Mucosa of stomach (tissue), 1 donor: Measurements from ENCODE around the gene SYNJ2.

ENCODE experiments used
- H3K27me3 ChIP-seq: one replicate; pipeline ENCODE4 v1.7.0; 2013; ENCODE audit warnings: mild to moderate bottlenecking, low read length; ENCODE audit not compliant: control insufficient read depth, insufficient read depth
- H3K36me3 ChIP-seq: one replicate; pipeline ENCODE4 v1.7.0; 2013; ENCODE audit warnings: low read length; ENCODE audit not compliant: control insufficient read depth, insufficient read depth
- H3K4me1 ChIP-seq: one replicate; pipeline ENCODE4 v1.7.0; 2013; ENCODE audit warnings: mild to moderate bottlenecking, low read length; ENCODE audit not compliant: control insufficient read depth, insufficient read depth
- H3K4me3 ChIP-seq: one replicate; pipeline ENCODE4 v1.7.0; 2013; ENCODE audit warnings: low read length
- H3K9ac ChIP-seq: one replicate; pipeline ENCODE4 v1.7.0; 2013; ENCODE audit warnings: mild to moderate bottlenecking, low read length, moderate library complexity
- H3K9me3 ChIP-seq: one replicate; pipeline ENCODE4 v1.7.0; 2013; ENCODE audit warnings: mild to moderate bottlenecking, low read length, moderate library complexity; ENCODE audit not compliant: control insufficient read depth
- donor health status: Pancreatic carcinoma.

The SYNJ2 gene

DNA sequence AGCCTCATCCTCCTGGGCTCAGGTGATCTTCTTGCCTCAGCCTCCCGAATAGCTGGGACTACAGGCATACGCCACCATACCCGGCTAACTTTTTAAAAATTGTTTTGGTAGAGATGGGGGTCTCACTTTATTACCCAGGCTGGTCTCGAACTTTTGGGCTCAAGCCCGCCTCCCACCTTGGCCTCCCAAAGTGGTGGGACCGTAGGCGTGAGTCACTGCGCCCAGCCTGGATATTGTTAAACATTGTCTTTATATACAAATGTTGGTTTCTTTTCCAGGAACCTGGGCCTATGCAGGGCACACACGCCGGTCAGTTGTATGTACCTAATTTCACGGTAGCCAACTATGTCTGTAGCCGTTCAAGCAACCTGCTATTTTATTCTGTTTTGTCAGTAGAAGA, 60.1 kb downstream of the SYNJ2 start:
- H3K4me1 ChIP-seq: peaks cover 70% of the 10 kb centered on the region
- no peaks in the 10 kb centered on the region for H3K9me3 ChIP-seq
- no peaks in the 10 kb centered on the region for H3K36me3 ChIP-seq
- no peaks in the 10 kb centered on the region for H3K27me3 ChIP-seq
- H3K9ac ChIP-seq: peak overlapping the region; percentile 23
- H3K4me3 ChIP-seq: no peak overlapping the region

DNA sequence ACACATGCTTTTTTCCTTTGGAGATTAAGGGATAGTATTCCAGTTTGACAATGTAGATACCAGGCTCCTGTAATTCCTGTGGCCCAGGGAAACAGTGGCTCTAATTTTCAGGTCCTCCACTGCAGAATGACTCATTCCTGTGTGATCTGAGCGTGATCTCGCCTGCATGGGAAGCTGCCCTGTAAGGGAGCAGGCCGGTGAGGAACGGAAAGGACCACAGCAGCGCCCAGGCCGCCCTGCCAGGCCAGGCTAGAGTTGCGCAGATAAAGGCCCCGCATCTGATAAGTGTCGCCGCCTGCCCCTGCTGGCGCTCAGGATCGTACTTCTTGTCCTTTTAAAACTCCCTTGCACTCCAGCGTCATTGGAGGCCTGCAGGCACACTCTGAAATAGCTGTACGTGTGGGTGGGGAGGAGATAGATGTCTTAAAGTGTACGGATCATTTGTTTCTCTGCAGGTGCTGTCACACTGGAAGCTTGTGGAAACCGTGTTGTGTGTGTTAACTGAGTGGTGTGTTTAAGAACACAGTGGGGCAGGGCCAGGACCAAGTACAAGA, 60.7 kb downstream of the SYNJ2 start:
- H3K36me3 ChIP-seq: no peaks in the 10 kb centered on the region
- no peak overlapping the region for H3K4me3 ChIP-seq
- H3K9ac ChIP-seq: peak overlapping the region; percentile 23
- H3K9me3 ChIP-seq: no peaks in the 10 kb centered on the region
- H3K4me1 ChIP-seq: peaks cover 75% of the 10 kb centered on the region
- H3K27me3 ChIP-seq: no peaks in the 10 kb centered on the region

DNA sequence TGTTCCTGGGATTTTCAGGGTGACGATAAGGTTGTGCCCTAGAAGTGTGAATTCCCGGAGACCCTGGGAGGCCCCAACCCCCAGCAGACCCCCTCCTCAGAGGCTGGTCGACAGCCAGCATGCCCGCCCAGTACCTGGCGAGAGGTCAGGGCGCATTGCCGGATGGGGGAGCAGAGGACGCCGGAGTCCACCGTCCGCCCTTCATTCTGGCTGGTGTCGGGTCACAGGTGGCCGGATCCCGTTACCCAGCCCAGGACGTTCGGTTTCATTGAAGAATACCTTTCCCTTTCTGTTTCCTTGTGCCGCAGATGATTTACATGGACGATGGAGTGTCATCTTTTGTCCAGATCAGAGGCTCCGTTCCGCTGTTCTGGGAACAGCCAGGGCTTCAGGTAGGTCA, 61.3 kb downstream of the SYNJ2 start:
- Histone ChIP-seq H3K36me3 (no peaks in the 10 kb centered on the region), H3K27me3 (no peaks in the 10 kb centered on the region), H3K9ac (no peak overlapping the region), H3K4me1 (peaks cover 76% of the 10 kb centered on the region), H3K9me3 (no peaks in the 10 kb centered on the region), H3K4me3 (no peak overlapping the region)

DNA sequence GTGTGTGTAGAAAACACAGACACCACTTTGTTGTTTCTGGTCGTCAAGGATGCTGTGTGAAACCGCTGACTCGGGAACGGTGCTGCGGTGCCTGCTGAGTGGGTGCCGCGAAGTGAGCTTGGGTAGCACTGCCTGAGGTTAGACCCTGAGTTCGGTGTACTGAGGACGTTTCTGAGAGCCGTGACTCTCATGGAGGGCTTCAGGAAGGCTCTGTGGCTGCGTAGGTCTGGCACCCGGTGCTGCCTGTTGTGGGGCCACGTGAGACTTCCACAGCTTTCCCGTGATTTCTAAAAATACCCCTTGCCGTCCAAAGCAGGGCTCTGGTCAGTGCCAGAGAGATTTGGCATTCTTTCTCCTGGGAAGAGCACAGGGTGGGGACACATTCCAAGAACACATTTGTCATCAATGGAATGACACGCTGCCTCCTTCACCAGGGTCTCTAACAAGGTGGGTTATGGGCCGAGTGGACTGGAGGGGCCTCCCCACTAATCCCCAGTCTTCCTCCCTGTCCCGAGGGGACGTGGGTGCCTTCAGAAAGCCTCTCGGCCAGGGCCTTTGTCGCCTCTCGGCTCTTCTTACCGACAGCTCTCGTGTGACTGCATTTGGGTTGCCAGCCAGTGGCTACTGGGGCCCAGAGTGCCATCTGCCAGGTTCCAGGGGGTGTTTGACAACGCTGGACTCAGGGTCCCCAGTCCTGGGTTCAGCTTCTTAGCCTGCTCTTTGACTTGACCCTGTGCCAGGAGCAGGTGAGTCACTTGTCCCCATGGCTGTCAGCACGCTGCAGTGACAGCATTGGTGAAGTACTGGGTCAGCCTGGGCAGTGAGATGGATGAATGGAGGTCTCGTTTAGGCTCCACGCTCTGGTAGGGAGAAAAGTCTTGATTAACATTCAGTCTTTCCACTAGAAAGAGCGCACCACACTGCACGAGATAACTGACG, 62.2 kb downstream of the SYNJ2 start:
- Histone ChIP-seq H3K36me3 (no peaks in the 10 kb centered on the region), H3K9ac (no peak overlapping the region), H3K27me3 (no peaks in the 10 kb centered on the region), H3K9me3 (no peaks in the 10 kb centered on the region), H3K4me1 (peaks cover 73% of the 10 kb centered on the region), H3K4me3 (no peak overlapping the region)

DNA sequence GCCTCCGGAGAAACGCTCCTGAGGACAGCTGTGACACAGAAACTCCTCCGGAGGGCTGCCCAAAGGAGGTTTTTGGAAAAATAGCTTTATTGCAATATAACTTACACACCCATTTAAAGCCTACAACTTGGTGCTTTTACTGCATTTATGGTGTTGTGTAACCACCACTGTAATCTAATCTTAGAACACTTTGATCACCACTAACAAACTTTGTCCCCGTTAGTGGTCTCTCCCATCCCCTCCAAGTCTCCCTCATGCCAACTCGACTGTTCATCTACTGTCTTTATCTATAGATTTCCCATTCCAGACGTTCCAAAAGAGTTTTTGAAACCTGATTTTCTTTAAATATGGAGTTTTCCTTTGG, 62.8 kb downstream of the SYNJ2 start:
- H3K4me1 ChIP-seq: peaks cover 70% of the 10 kb centered on the region

DNA sequence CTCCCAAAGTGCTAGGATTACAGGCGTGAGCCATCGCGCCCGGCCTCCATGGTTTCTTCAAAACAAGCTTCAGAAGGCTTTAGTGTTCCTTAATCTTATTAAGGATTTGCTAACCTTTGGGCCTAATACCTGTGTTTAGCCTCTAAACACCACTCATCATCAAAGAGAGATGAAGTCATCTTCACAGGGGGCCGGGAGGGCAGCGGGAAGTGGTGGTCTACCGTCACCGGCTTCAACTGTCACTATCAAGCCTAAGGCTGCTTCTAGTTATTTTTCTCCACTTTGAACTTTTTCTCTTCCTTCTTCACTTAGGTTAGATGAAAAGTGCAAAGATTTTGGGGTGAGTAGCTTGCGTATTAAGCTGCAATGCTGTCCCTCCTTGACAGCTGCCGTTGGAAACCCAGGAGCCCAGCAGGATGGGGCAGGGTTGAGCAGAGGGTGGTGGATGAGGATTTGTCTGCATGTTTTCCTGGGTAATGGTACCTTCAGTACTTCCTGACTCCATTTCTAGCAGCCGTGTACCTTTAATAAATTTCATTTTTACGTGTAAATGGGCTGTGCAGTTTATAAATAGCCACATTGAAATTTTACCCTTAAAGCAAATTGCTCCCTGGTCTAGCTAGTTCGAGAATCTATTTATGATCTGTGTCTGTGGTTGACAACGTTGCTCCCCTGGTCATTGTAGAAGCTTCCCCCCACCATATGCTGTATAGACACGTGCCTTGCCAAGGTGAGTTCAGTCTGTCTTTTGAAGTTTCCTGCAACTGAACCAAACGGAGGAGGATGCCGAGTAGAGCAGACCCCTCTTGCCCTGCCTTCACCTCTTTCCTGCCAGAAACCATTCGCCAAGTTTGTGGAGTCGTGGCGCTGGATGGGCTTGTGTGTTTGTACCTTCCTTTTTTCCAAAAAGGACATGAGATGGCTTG, 64.8 kb downstream of the SYNJ2 start:
- Histone ChIP-seq H3K9ac (no peak overlapping the region), H3K4me3 (no peak overlapping the region), H3K9me3 (no peaks in the 10 kb centered on the region), H3K27me3 (no peaks in the 10 kb centered on the region), H3K4me1 (peaks cover 51% of the 10 kb centered on the region), H3K36me3 (no peaks in the 10 kb centered on the region)

More for the DNA sequence above, 62.8 kb downstream of the SYNJ2 start:
- Histone ChIP-seq H3K27me3 (no peaks in the 10 kb centered on the region), H3K4me3 (no peak overlapping the region), H3K36me3 (no peaks in the 10 kb centered on the region), H3K9ac (no peak overlapping the region), H3K9me3 (no peaks in the 10 kb centered on the region)

DNA sequence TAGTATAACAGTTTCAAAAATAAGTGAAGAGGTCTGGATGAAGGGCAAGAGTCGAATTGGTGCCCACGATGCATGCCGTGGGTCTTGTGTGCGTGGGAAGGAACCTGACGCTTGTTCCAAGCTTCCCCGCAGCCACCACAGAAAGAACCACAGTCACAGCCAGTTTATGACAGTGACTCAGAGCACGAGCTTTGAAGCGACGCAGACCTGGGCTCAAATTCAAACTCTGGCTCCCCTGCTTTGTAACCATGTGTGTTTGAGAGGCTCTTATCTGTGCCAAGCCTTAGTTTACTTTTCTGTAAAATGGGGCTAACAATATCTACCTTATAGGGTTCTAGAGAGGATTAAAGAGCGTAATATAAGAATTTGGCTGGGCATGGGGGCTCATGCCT, 65.5 kb downstream of the SYNJ2 start:
- Histone ChIP-seq H3K9me3 (no peaks in the 10 kb centered on the region), H3K36me3 (no peaks in the 10 kb centered on the region), H3K4me3 (no peak overlapping the region), H3K27me3 (no peaks in the 10 kb centered on the region), H3K9ac (peak overlapping the region; percentile 46), H3K4me1 (peaks cover 44% of the 10 kb centered on the region)

DNA sequence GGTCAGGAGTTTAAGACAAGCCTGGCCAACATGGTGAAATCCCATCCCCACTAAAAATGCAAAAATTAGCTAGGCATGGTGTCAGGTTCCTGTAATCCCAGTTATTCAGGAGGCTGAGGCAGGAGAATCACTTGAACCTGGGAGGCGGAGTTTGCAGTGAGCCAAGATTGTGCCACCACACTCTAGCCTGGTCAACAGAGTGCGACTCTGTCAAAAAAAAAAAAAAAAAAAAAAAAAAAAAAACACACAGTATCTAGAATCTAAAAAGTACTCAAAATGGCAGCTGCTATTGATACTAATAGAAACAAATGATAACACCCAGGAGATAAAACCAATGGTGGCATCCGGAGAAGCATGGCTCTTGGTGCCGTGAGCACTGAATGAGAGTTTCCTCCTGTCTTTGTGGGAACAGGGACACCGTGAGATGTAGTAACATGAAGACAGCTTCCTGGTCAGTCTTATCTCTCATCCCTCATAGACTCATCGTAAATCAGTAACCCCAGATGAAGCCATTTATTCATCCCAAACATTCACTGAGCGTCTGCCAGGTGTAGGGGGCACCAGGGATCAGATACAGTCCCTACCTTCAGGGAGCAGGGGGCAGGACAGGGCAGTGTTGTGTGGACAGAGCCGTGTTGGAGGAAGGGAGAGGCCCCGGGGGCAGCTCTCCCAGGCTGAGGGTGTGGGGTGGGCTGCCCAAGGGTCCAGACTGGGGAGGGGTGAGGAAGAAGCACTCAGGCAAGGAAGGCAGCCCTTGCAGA, 66.1 kb downstream of the SYNJ2 start:
- Histone ChIP-seq H3K27me3 (no peaks in the 10 kb centered on the region), H3K4me3 (no peak overlapping the region), H3K36me3 (no peaks in the 10 kb centered on the region), H3K9ac (no peak overlapping the region), H3K4me1 (peaks cover 38% of the 10 kb centered on the region), H3K9me3 (no peaks in the 10 kb centered on the region)

DNA sequence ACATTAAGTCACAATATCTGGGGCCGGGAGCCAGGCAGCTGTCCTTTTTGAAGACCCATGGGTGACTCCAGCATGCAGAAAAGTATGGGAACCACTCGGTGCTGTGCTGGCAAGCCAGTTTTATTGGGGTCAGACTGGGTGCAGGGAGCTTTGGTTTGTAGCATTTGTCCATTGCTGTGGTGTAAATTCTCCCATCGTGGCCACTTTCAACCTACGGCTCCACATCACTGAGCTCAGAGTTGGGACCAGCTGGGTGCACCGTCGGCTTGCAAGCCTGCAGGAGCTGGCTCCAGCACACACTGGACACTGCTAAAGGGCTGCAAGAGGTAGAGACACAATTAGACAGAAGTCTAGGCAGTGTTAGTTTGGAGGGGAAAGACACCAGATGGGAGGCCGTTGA, 66.9 kb downstream of the SYNJ2 start:
- H3K27me3 ChIP-seq: no peaks in the 10 kb centered on the region
- H3K4me3 ChIP-seq: no peak overlapping the region
- no peaks in the 10 kb centered on the region for H3K36me3 ChIP-seq
- H3K4me1 ChIP-seq: peaks cover 30% of the 10 kb centered on the region
- H3K9ac ChIP-seq: no peak overlapping the region
- H3K9me3 ChIP-seq: no peaks in the 10 kb centered on the region

DNA sequence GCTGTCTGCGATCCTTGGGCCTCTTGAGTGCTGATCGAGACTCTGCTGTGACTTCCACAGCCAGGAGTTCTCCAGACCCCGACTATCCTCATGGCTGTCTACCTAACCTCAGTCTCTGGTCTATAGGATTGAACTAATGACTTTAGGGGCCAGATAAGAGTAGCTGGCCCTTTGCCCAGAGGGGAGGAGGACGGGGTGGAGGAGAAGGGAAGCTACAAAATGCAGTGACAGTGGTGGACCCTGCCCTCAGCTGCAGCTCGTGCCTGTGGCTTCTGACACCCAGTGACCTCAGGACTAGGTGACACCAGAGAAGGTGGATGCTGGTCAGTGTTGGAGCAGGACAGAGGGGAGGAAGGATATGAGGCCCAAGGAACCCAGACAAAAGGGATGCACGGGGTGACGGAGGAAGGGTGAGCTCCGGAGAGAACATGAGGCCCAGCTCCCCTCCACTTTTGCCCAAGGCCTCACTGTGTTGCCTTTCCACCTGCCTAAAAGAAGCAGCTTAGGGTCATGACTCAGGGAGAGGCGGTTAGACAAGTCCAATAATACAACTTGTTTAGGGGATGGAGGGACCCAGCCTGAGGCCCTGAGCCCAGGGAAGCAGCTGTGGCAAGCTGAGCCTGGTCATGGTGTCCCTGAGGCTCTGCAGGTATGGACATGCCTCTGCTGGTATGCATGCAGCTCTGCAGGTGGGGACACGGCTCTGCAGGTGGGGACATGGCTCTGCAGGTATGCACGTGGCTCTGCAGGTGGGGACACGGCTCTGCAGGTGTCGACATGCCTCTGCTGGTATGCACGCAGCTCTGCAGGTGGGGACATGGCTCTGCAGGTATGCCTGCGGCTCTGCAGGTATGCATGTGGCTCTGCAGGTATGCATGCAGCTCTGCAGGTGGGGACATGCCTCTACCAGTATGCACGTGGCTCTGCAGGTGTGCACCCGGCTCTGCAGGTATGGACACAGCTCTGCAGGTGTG, 67.7 kb downstream of the SYNJ2 start:
- Histone ChIP-seq H3K36me3 (no peaks in the 10 kb centered on the region), H3K4me3 (no peak overlapping the region), H3K4me1 (peaks cover 22% of the 10 kb centered on the region), H3K27me3 (no peaks in the 10 kb centered on the region), H3K9me3 (no peaks in the 10 kb centered on the region), H3K9ac (no peak overlapping the region)
